ENCODE measurements around the gene ARIH1.
"Not testable (repeated sequence)": the region's sequence is repeated elsewhere in the genome, so short reads cannot be mapped to it uniquely, and the experiment has no call there.

The ARIH1 gene

DNA sequence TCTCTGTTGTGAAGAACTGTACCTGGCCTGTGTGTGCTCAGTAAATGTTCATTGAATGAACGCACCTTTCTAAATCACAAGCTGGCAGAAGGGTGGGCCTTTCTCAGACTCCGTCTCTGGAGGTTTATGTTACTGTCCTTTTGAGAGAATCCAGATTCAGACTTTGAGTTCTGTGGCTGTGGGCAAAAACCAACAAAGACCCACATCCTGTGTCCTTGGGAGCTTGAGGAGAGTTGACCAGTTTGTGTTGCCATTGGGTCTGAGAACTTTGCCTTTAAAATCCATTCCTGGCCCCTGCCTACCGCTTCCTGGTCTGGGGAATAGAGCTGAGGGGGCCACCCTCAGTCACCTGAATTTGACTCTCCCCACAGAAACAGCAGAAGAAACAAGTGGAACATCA is 134.0 kb downstream of the ARIH1 start:
- DNase-seq (ENCODE audit: low spot score) = not testable (repeated sequence)

DNA sequence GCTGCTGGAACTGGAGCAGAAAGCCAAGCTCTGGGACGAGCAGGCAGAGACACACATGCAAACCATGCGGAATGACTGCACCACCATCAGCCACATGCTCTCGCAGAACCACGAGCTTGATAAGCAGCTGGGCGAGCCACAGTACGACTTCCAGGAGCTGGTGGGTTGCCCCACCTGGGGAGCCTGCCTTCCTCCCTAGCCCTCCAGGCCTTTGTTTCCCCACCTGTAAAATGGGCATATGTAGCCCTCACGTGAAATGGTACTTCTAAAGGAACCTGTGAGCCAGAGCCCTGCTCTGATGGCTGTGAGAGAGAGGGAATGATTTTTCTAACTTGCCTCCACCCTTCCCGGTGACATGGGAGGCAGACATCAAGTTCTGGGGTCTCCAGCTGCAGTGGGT is 135.7 kb downstream of the ARIH1 start:
- no peak for DNase-seq (ENCODE audit: low spot score)

DNA sequence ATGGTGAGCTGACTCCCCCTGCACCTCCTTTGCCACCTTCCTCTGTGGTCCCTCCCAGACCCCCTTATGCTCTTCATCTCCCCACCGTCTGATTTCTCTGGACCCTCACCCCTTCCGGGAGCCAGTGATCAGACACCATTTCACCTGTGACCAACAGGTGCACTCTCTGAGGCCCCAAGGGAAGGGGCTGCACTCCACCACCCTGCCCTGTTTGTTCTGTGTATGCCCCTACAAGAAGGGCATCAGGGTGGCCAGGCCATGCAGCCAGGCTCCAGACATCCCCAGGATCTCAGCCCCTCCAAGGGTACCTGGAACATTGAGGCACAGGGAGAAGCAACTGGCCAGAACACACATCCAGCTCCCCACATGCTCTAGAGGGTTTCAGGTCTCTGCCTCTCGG is 138.2 kb downstream of the ARIH1 start:
- not testable (repeated sequence) for DNase-seq (ENCODE audit: low spot score)

DNA sequence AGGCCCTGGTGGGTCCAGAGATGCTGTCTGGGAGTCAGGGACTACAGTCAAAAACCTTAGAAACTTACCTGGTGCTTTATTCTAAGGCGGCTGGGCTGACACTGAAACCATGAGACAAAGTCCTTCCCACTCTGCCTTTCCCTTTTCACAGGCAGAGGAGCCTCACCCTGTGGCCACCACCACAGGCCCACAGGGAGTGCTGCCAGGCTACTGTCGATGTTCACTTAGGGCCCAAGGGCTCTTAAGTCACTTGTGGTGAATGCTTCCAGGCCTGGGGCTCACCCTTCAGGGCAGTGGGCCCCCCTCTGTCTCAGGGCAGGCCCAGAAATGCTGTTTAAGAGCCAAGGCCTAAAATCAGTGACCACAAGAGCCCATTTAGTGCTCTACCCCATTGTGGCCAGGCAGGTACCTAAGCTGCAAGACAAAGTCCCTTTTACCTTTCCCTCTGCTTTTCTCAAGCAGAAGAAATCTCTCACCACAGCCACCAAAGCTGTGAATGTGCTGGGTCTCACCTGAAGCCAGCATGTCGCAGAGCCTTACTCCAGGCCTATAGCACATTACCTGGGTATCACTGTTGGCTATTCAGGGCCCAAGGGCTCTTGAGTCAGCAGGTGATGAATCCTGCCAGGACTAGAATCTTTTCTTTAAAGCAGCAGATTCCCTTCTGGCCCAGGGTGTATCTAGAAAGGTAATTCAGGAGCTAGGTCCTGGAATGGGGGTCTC is 140.8 kb downstream of the ARIH1 start:
- no peak for DNase-seq (ENCODE audit: low spot score)

DNA sequence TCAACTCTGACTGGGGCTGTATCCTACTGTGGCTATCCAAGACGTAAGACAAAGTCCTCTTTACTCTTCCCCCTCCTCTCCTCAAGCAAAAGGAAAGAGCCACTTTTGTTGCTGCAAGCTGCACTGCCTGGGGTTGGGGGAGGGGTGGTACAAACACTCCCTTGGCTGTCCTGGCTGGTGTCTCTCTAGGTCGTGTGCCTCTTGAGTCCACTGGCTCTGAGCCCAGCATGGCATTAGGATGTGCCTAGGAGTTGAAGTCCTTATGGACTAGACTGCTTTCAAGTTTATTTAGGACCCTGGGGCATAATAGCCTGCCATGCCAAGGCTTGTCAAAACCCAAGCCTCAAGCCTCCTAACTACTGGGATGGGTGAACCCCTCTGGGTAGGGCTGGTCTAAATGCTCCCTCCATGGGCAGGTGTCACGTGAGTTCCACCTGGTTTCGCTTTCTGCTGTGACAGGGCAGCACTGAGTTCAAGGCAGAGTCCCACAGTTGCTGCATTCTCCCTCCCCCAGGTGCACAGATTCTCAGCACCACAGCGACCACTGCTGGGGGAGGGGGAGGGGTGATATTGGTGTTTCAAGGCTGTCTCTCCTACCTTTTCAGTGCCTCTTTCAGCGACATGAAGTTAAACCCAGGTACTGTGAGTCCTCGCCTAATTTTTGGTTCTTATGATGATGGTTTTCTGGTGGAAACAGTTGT is 141.6 kb downstream of the ARIH1 start:
- DNase-seq (ENCODE audit: low spot score) = not testable (repeated sequence)

DNA sequence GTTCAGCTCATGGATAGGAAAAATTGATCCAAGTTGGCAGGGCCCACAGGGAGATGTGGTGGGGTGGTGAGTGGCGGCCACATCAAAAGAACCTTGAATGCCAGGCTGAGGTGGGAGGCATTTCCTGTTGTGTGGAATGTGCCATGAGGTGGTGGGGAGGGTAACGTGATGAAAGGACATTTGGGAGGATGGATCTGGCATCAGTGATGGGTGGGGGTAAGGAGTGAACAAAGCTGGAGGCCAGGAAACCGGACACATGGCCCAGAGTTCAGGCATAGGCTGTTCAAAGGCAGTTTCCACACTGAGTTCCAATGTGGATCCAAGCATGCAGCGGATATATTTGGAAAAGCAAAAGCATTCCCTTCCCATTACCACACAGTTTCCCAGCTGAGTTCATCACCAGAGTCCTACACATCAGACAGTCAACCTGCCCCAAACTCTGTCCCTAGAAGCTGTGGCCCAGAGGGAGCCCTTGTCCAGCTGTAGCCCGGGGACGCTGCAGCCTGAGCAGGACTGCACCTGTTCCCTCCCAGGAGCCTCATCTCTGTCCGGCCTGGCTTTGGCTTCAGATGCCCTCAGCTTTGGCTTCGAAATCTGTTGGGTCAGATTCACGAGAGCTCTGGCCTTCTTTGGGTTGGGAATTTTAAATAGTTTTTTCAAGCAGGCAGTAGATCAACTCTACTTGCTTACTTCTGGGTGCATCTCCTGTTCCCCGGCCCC is 142.5 kb downstream of the ARIH1 start:
- DNase-seq (ENCODE audit: low spot score) = no peak

DNA sequence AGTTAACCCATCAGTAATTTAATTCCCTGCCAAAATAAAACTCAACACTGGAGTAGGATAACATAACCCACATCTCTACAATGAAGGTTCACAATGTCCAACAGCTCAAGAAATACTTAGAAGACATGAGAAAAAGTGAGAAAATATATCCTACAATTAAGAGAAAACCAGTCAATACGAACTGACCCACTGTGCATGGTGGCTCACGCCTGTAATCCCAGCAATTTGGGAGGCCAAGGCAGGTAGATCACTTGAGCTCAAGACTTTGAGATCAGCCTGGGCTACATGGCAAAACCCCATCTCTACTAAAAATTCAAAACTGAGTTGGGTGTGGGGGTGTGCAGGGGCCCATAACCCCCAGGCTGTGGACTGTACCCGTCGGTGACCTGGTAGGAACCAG is 149.7 kb downstream of the ARIH1 start:
- not testable (repeated sequence) for DNase-seq (ENCODE audit: low spot score)

DNA sequence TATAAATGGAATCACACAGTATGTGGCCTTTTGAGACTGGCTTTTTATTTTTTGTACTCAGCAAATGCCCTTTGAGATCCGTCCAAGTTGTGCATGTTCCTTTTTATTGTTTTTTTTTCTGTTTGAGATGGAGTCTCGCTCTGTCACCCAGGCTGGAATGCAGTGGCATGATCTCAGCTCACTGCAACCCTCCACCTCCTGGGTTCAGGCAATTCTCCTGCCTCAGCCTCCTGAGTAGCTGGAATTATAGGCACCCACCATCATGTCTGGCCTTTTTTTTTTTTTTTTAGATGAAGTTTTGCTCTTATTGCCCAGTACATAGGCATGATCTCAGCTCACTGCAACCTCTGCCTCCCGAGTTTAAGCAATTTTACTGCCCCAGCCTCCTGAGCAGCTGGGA is 152.0 kb downstream of the ARIH1 start:
- DNase-seq (ENCODE audit: low spot score) = not testable (repeated sequence)

DNA sequence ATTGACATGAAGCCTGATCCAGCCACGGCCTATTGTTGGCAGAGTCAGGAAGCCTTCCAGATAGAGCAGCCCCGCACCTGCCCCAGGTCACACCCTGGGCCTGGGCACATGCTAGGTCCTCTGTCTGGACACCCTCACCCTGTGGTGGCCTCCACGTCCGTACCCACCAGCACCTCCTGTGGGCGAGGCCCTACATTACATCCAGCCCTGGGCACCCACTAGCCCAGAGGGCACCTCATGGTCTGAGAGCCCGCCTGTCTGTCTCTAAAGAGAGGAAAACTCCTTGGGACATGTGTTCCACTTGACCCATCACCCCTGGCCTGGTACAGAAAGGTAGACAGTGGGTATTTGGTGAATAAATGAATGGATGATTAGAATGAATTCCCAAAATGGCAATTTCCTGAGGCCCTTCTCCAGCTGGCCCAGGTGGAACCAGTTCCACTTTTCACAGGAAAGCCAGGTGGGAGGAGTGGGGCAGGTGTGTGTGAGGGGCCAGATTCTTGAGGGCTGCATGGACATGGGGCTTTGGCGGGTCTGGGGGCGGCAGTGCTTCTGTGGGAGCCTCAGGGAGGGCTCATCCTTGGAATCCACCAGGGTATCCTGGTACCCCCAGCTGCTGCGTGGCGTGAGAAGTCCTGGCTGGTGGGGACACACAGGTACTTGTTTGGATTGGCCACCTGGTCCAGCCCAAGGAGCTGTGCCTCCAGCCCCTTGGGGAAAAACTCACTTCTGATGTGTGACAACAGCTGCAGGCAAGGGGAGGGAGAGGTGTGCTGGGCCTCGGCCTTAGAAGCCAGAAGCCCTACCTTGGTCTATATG is 154.3 kb downstream of the ARIH1 start:
- DNase-seq (ENCODE audit: low spot score) = not testable (repeated sequence)

DNA sequence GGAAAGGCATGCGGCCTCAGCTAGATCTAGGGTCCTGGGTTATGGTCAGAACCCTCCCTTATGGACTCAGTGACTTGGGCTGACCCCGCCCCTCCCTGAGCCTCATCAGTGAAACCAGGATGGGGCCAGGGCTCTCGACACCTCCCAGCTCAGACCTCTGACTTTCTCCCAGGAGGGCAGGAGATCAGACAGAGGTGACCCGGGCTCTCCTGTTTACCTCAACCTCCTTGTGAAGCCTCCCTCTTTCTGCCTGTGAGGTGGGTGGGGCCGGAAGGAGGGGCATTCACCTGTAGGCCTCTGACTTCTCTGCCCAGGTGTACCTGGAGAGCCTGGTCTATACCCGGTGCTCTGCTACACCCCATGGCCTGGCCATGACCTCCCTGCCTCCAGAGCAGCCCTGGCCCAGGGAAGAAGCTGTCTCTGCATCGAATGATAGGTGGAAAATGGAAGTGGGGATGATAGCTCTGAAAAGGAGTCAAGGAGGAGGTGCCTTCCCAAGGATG is 155.0 kb downstream of the ARIH1 start:
- not testable (repeated sequence) for DNase-seq (ENCODE audit: low spot score)

DNA sequence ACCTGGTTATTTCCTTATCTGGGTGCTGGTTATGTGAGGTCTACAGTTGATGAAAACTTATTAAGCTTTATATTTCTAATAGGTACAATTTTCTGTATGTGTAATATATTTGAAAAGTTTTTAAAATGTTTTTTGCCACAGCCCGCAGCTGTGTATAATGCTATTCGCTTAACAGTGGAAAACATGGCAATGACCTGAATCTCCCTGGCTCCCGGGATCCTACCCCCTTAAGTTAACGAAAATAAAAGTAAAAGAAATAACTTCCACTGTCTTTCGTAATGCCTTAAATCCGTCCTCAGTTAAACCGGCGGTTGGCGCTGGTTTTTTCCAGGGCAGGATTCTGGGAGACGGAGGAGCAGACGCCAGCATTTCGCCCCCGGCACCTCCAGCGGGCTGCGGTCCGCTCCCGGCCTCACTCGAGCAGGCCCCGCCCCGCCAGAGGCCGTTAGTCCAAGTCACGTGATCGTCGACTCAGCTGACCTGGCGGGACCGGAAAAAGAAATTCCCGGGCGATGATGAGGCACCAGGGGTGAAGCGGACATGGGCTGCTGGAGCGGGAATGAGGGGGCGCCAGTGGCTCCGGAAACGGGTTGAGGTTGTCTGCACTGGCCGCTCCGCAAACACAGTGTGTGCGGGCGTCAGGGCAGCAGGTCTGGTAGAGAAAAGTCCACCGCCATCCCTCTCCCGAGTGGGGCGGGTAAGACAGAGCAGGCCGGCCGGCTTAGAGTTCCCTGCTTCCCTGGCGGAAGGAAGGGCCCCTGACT is 162.6 kb downstream of the ARIH1 start:
- peak; percentile 71 for DNase-seq (ENCODE audit: low spot score)

DNA sequence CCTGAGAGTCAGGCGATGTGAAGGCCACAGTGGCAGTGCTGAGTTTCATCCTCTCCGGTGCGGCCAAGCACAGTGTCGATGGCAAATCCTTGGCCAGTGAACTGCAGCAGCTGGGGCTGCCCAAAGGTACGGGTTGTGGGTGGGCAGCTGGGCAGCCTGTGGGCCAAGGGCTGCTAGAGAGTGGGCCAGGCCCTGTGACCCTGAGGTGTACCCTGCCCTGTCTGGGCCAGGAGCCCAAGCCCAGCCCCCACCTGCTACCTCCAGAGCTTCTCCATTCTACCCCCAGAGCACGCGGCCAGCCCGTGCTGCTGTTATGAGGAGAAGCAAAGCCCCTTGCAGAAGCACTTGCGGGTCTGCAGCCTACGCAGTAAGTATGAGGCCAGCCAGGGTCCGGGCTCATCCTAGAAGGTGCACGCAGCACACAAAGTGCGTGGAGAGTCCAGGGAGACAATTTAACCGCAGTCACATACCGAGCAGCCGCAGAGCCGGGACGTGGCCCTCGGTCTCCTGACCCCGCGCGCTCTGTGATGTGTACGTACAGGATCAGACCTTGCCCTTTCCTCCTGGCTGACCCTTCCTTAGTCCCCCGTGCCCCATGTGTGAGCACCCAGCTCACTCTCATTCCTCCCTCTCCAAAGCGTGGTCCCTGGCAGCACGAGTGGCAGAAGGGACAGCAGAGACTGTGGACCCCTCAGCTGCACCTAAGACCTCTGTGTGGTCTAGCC is 165.8 kb downstream of the ARIH1 start:
- DNase-seq (ENCODE audit: low spot score) = not testable (repeated sequence)

DNA sequence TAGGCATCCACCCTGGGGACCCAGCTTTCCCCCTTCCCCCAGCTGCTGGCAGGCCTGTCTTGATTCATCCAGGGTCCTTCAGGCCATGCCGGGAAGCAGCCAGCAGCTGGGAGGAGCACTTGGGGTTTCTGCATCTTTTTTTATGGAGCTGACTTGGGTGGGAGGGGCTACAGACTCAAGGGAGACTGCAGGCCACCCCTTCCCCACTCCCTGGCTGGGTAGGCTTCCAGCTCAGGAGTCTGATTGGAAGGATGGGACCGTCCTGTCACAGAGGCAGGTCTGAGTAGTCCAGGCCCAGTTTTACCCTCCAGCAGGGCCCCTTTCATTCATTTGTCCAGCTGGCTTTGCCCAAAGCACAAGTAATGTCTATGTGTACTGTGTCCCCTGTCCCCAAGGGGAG is 168.1 kb downstream of the ARIH1 start:
- DNase-seq (ENCODE audit: low spot score) = not testable (repeated sequence)

DNA sequence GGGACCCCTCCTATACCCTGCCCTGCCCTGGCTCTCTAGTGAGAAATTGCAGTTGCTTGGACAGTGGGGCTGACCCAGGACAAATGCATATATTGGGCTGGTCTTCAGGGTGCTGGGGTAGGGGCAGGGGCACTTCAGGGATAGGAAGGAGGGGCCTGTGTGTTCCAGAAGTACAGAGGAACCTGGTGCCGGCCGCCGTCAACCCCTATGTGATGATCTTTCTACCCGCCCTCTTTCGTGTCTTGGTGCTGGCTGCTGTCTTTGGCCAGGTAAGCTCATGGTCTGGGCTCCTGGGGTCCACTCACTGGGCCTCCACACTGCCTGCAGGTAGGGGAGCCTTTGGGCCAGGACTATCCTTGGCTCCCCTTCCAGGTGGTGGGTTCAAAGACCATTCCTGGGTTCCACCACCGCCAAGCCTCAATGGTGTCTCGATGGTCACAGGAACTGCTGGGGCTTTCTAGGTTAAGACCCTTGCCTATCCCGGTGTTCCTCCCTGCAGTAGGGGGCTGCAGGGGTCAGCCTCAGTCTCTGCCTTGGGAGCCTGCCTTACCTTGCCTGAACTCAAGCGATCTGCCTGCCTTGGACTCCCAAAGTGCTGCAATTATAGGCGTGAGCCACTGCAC is 174.6 kb downstream of the ARIH1 start:
- not testable (repeated sequence) for DNase-seq (ENCODE audit: low spot score)
